GM12878 (cell line): ENCODE results near the gene EHBP1. TPM values are rescaled to one million over a fixed set of nuclear protein-coding genes. Genes with fewer than 3 reads are reported as not detected.

Source experiments
- ATAC-seq: fragments of 200-7000 bp; cut with Tn5 transposase; 3 replicates; pipeline ENCODE4 v1.9.1; 2020; ENCODE audit warnings: mild to moderate bottlenecking, moderate library complexity
- BruUV-seq: library from RNA; stranded (reverse); fragments of 400-500 nt; replicated peaks from 2 replicates; lab custom pipeline; 2021; lab: Mats Ljungman, UMichigan
- CTCF ChIA-PET: fragments of 300-600 bp; sonication (Branson Sonifier 250); formaldehyde crosslinking; extraction: SDS; loops from one replicate; lab custom pipeline; 2021; ENCODE audit warnings: inconsistent platforms; lab: Yijun Ruan, JAX
- POLR2A ChIA-PET: fragments of 350-600 bp; formaldehyde crosslinking; extraction: SDS; loops from one replicate; lab custom pipeline; 2021; ENCODE audit warnings: inconsistent platforms; lab: Charles Lee
- RAD21 ChIA-PET: fragments of 300-600 bp; sonication (Branson Sonifier 250); formaldehyde crosslinking; loops from one replicate; lab custom pipeline; 2023; ENCODE audit warnings: antibody characterized with exemption; ENCODE audit not compliant: unreplicated experiment; lab: Charles Lee
- SMC1A ChIA-PET: fragments of 300-600 bp; sonication (Branson Sonifier 250); formaldehyde crosslinking; loops from one replicate; lab custom pipeline; 2023; ENCODE audit not compliant: unreplicated experiment, uncharacterized antibody; lab: Charles Lee
- DNase-seq: peaks from one replicate; pipeline ENCODE4 v3.0.0-alpha.2; 2011; ENCODE audit warnings: low read depth, low spot score
- FAIRE-seq: peaks from 3 replicates; lab custom pipeline; 2011; peaks lifted over from hg19 to GRCh38; lab: Jason Lieb, UNC
- H2AFZ ChIP-seq: 2 replicates; pipeline ENCODE4 v1.6.0; 2011; ENCODE audit warnings: low read depth, low read length, control low read depth; ENCODE audit not compliant: control insufficient read depth
- H3K27ac ChIP-seq: 2 replicates; pipeline ENCODE4 v1.5.1; 2011; ENCODE audit warnings: control low read depth; ENCODE audit not compliant: control insufficient read depth, insufficient read depth
- H3K27me3 ChIP-seq, 2 experiments: replicated peaks in 1 of 2; 2 replicates each; pipeline versions ENCODE4 v1.6.0 to v1.6.1; 2011; ENCODE audit warnings: low read length in 1 of 2; ENCODE audit not compliant: control insufficient read depth in 2 of 2, insufficient read depth in 2 of 2
- H3K36me3 ChIP-seq, 2 experiments: 2 replicates each; pipeline ENCODE4 v1.5.1; 2011; ENCODE audit warnings: low read length in 1 of 2; ENCODE audit not compliant: control insufficient read depth in 2 of 2, insufficient read depth in 2 of 2
- H3K4me1 ChIP-seq: 2 replicates; pipeline ENCODE4 v1.6.1; 2011; ENCODE audit warnings: mild to moderate bottlenecking, low read length, moderate library complexity, mixed read lengths; ENCODE audit not compliant: control insufficient read depth, insufficient read depth
- H3K4me2 ChIP-seq: 2 replicates; pipeline ENCODE4 v1.6.0; 2011; ENCODE audit warnings: control low read depth; ENCODE audit not compliant: control insufficient read depth, insufficient read depth
- H3K4me3 ChIP-seq: fragments of 200-600 bp; sonication (generic); 2 replicates; pipeline ENCODE4 v1.5.1; 2016
- H3K79me2 ChIP-seq: 2 replicates; pipeline ENCODE4 v1.6.0; 2011; ENCODE audit warnings: low read length; ENCODE audit not compliant: control insufficient read depth, insufficient read depth
- H3K9ac ChIP-seq: 2 replicates; pipeline ENCODE4 v1.8.0; 2011; ENCODE audit warnings: low read length, control low read depth, mixed read lengths; ENCODE audit not compliant: control insufficient read depth, insufficient read depth
- H3K9me3 ChIP-seq: replicated peaks from 3 replicates; pipeline ENCODE4 v1.5.1; 2011; ENCODE audit warnings: mild to moderate bottlenecking, low read length; ENCODE audit not compliant: control insufficient read depth, insufficient read depth
- H4K20me1 ChIP-seq: 2 replicates; pipeline ENCODE4 v1.6.0; 2011; ENCODE audit not compliant: control insufficient read depth, insufficient read depth
- NRF1 ChIP-seq: conservative IDR thresholded peaks from 2 replicates; pipeline ENCODE4 v1.6.1; 2011; ENCODE audit warnings: mild to moderate bottlenecking, low read depth, low read length, improper control_type of control experiment
- RB1 ChIP-seq: fragments of 450-650 bp; formaldehyde crosslinking; IDR thresholded peaks from 2 replicates; pipeline ENCODE4 v1.6.1; 2017; ENCODE audit warnings: mild to moderate bottlenecking, borderline replicate concordance
- SMAD1 ChIP-seq: fragments of 450-650 bp; IDR thresholded peaks from 2 replicates; pipeline ENCODE4 v1.6.1; 2018; ENCODE audit warnings: mild to moderate bottlenecking, low read depth; ENCODE audit not compliant: partially characterized antibody
- STAT3 ChIP-seq: IDR thresholded peaks from 2 replicates; pipeline ENCODE4 v1.6.1; 2011; ENCODE audit warnings: low read depth, low read length, improper control_type of control experiment
- TBL1XR1 ChIP-seq: IDR thresholded peaks from 2 replicates; pipeline ENCODE4 v1.6.1; 2012; ENCODE audit warnings: low read depth, low read length, improper control_type of control experiment
- ZNF207 ChIP-seq: fragments of 450-650 bp; IDR thresholded peaks from 2 replicates; pipeline ENCODE4 v1.6.1; 2014; ENCODE audit warnings: antibody characterized with exemption, mild to moderate bottlenecking, borderline replicate concordance
- ZNF217 ChIP-seq: fragments of 450-650 bp; IDR thresholded peaks from 2 replicates; pipeline ENCODE4 v1.6.1; 2017; ENCODE audit warnings: antibody characterized with exemption, mild to moderate bottlenecking
- WGBS: methylation state at CpG from one replicate; pipeline ENCODE4 v1.1.6; 2016; ENCODE audit warnings: low lambda C conversion rate; ENCODE audit not compliant: insufficient replicate concordance, insufficient coverage; ENCODE audit errors: missing lambda C conversion rate; 5-methylcytosine and 5-hydroxymethylcytosine counted together
- in situ Hi-C: fragments of 300-500 bp; cut with MboI; formaldehyde crosslinking; loops from 9 replicates; pipeline ENCODE4 v1.14.3; 2018; ENCODE audit warnings: mixed read lengths
- intact Hi-C: fragments of 100-400 bp; cut with micrococcal nuclease; formaldehyde crosslinking; loops from one replicate; pipeline ENCODE4 v1.14.2; 2022; ENCODE audit not compliant: unreplicated experiment
- polyA plus RNA-seq, 11 experiments: library from polyadenylated mRNA; depleted of rRNA in 4 of 11; unstranded in 6 of 11; stranded (reverse) in 5 of 11; fragments of >200 nt; fragmentation: Nextera tagmentation in 4 of 11; fragmentation: Illumina TruSeq in 1 of 11; extraction: Ambion mirVana in 4 of 11; extraction: Trizol in 1 of 11; gene quantifications; 1 replicate in 1 of 11; 2 replicates in 10 of 11; pipeline versions ENCODE4 v1.2.1 to v1.2.3, GENCODE V29; 2011 to 2016; ENCODE audit warnings: inconsistent platforms in 2 of 11, missing spikeins in 2 of 11, low read depth in 1 of 11
- total RNA-seq, 4 experiments: library from RNA; depleted of rRNA in 3 of 4; stranded (reverse); fragments of >200 nt in 3 of 4; fragmentation: Illumina TruSeq in 1 of 4; extraction: Trizol in 1 of 4; gene quantifications; 2 replicates each; pipeline versions ENCODE4 v1.2.1 to v1.2.3, GENCODE V29; 2013 to 2021
- TF ChIP-seq, protein P1 (sequence below): IDR thresholded peaks from 2 replicates; pipeline ENCODE4 v1.6.1; 2012; ENCODE audit warnings: low read depth, low read length, improper control_type of control experiment
- TF ChIP-seq, protein P2 (sequence below): fragments of 450-650 bp; IDR thresholded peaks from 2 replicates; pipeline ENCODE4 v1.6.1; 2016; ENCODE audit warnings: mild to moderate bottlenecking, moderate library complexity, borderline replicate concordance
- TF ChIP-seq, protein P3 (sequence below): fragments of 450-650 bp; IDR thresholded peaks from 2 replicates; pipeline ENCODE4 v1.6.1; 2017; ENCODE audit warnings: mild to moderate bottlenecking, moderate library complexity

EHBP1 gene
- total and polyA plus RNA-seq, 10 of the 15 experiments (the other 5 are each of a cell fraction or from before 2014, with no cell fraction given), result 5.7 to 26.1 (median 13.6) TPM

DNA sequence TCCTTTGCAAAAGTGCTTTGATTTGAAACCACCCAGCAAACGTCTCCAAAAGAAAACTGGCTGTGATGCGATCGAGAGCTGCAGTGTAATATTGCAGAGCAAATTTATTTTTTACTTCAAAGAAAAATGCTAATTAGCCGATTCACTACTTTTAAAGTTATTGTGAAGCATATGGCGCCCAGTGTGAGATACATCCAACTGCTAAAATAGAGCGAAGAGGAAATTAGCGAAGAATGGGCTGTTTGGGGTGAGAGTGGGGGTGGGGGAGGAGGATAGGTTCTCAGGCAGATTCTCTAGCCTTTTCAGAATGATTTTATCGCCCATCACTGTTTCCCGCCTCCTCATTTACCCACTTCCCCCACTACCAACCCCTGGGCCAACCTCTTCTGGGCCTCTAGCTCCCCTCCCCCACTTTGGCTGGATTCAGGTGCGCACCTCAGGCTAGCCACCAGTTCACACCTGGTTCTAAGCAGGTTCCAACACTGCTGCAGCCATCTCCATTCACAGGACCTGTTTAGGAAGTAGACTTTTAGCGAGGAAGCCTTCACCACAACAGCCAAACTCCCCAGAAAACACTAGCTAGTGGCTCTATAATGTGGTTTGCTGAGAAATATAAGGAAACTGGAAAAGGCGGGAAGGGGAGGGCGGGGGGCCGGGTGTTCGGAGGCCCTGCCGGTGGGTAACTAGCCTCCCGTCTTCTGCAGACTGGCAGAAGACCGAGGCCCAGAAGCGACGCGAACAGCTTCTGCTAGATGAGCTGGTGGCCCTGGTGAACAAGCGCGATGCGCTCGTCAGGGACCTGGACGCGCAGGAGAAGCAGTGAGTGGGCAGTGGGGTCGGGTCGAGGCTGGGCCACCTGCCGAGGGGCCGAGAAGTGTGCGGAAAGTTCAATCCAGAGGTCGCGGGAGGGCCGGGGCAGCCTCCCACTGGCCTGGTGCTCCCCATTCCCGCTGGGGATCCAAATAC lies 339.1 kb downstream of the EHBP1 start:
- FAIRE-seq (no peak), ATAC-seq (no peak), DNase-seq (no peak)
- BruUV-seq, result no TSS peak
- intact Hi-C loops, result no loop called here
- Histone ChIP-seq H3K36me3 (no peaks in the 10 kb centered on the region), H4K20me1 (no peaks in the 10 kb centered on the region), H3K9me3 (no peaks in the 10 kb centered on the region; the same call in 2 of the 3 replicates), H3K27ac (no peak overlapping the region), H3K4me2 (no peak overlapping the region), H2AFZ (no peak overlapping the region), H3K27me3 (peaks cover 0 to 13% of the 10 kb centered on the region in 2 experiments; a peak in 3 of 4 replicates), H3K4me3 (no peak overlapping the region), H3K79me2 (no peaks in the 10 kb centered on the region), H3K9ac (no peak overlapping the region), H3K4me1 (peaks cover 8% of the 10 kb centered on the region)
- ChIA-PET POLR2A (interaction anchor here (0.6 to 1.0 kb wide), 5 partner anchors 35 to 787 kb away, joined by 3 to 7 read pairs (median 3); no protein-coding TSS in a partner anchor), RAD21 (interaction anchor here (0.5 kb wide), 1 partner anchor 25 kb away, joined by 6 read pairs; no protein-coding TSS in a partner anchor), SMC1A (interaction anchor here (0.7 kb wide), 1 partner anchor 153 kb away, joined by 5 read pairs; no protein-coding TSS in a partner anchor), CTCF (interaction anchor here (1.1 kb wide), 1 partner anchor 13 kb away, joined by 3 read pairs; no protein-coding TSS in a partner anchor)
- in situ Hi-C loops, result no loop called here
- 97% methylated on average over 32 of the region's 36 CpGs for WGBS
- TF ChIP-seq TBL1XR1 (no peak), RB1 (no peak), SMAD1 (no peak), ZNF207 (no peak), STAT3 (no peak), NRF1 (no peak), ZNF217 (no peak)
- TF ChIP-seq, protein P1, sequence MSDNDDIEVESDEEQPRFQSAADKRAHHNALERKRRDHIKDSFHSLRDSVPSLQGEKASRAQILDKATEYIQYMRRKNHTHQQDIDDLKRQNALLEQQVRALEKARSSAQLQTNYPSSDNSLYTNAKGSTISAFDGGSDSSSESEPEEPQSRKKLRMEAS, result no peak
- TF ChIP-seq, protein P2, sequence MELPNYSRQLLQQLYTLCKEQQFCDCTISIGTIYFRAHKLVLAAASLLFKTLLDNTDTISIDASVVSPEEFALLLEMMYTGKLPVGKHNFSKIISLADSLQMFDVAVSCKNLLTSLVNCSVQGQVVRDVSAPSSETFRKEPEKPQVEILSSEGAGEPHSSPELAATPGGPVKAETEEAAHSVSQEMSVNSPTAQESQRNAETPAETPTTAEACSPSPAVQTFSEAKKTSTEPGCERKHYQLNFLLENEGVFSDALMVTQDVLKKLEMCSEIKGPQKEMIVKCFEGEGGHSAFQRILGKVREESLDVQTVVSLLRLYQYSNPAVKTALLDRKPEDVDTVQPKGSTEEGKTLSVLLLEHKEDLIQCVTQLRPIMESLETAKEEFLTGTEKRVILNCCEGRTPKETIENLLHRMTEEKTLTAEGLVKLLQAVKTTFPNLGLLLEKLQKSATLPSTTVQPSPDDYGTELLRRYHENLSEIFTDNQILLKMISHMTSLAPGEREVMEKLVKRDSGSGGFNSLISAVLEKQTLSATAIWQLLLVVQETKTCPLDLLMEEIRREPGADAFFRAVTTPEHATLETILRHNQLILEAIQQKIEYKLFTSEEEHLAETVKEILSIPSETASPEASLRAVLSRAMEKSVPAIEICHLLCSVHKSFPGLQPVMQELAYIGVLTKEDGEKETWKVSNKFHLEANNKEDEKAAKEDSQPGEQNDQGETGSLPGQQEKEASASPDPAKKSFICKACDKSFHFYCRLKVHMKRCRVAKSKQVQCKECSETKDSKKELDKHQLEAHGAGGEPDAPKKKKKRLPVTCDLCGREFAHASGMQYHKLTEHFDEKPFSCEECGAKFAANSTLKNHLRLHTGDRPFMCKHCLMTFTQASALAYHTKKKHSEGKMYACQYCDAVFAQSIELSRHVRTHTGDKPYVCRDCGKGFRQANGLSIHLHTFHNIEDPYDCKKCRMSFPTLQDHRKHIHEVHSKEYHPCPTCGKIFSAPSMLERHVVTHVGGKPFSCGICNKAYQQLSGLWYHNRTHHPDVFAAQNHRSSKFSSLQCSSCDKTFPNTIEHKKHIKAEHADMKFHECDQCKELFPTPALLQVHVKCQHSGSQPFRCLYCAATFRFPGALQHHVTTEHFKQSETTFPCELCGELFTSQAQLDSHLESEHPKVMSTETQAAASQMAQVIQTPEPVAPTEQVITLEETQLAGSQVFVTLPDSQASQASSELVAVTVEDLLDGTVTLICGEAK, result no peak
- TF ChIP-seq, protein P3, sequence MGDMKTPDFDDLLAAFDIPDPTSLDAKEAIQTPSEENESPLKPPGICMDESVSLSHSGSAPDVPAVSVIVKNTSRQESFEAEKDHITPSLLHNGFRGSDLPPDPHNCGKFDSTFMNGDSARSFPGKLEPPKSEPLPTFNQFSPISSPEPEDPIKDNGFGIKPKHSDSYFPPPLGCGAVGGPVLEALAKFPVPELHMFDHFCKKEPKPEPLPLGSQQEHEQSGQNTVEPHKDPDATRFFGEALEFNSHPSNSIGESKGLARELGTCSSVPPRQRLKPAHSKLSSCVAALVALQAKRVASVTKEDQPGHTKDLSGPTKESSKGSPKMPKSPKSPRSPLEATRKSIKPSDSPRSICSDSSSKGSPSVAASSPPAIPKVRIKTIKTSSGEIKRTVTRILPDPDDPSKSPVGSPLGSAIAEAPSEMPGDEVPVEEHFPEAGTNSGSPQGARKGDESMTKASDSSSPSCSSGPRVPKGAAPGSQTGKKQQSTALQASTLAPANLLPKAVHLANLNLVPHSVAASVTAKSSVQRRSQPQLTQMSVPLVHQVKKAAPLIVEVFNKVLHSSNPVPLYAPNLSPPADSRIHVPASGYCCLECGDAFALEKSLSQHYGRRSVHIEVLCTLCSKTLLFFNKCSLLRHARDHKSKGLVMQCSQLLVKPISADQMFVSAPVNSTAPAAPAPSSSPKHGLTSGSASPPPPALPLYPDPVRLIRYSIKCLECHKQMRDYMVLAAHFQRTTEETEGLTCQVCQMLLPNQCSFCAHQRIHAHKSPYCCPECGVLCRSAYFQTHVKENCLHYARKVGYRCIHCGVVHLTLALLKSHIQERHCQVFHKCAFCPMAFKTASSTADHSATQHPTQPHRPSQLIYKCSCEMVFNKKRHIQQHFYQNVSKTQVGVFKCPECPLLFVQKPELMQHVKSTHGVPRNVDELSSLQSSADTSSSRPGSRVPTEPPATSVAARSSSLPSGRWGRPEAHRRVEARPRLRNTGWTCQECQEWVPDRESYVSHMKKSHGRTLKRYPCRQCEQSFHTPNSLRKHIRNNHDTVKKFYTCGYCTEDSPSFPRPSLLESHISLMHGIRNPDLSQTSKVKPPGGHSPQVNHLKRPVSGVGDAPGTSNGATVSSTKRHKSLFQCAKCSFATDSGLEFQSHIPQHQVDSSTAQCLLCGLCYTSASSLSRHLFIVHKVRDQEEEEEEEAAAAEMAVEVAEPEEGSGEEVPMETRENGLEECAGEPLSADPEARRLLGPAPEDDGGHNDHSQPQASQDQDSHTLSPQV, result no peak
